Mucosa of rectum (tissue), 2 donors: ENCODE measurements around the gene ZBTB18.

Source experiments
- H3K27ac ChIP-seq, 2 donors: one replicate each; pipeline ENCODE4 v1.7.0; 2013; ENCODE audit warnings: inconsistent platforms in 2 of 2, low read depth in 2 of 2, low read length in 2 of 2
- H3K27me3 ChIP-seq, 2 donors: one replicate each; pipeline ENCODE4 v1.7.0; 2013; ENCODE audit warnings: low read length in 2 of 2; ENCODE audit not compliant: control insufficient read depth in 2 of 2, insufficient read depth in 2 of 2
- H3K36me3 ChIP-seq, 2 donors: one replicate each; pipeline ENCODE4 v1.7.0; 2013; ENCODE audit warnings: low read length in 2 of 2; ENCODE audit not compliant: control insufficient read depth in 2 of 2, insufficient read depth in 2 of 2
- H3K4me1 ChIP-seq, 2 donors: one replicate each; pipeline ENCODE4 v1.7.0; 2013; ENCODE audit warnings: low read length in 2 of 2, mild to moderate bottlenecking in 1 of 2; ENCODE audit not compliant: control insufficient read depth in 2 of 2, insufficient read depth in 2 of 2
- H3K4me3 ChIP-seq, 2 donors: one replicate each; pipeline ENCODE4 v1.7.0; 2013; ENCODE audit warnings: low read length in 2 of 2
- H3K9ac ChIP-seq, 2 donors: one replicate each; pipeline ENCODE4 v1.7.0; 2013; ENCODE audit warnings: low read length in 2 of 2, low read depth in 1 of 2, mild to moderate bottlenecking in 1 of 2
- H3K9me3 ChIP-seq, 2 donors: one replicate each; pipeline ENCODE4 v1.7.0; 2013; ENCODE audit warnings: low read length in 2 of 2; ENCODE audit not compliant: control insufficient read depth in 2 of 2
- donor health status: healthy.
- donor health status: Normal muscosa, but diverticular disease.

Gene ZBTB18

DNA sequence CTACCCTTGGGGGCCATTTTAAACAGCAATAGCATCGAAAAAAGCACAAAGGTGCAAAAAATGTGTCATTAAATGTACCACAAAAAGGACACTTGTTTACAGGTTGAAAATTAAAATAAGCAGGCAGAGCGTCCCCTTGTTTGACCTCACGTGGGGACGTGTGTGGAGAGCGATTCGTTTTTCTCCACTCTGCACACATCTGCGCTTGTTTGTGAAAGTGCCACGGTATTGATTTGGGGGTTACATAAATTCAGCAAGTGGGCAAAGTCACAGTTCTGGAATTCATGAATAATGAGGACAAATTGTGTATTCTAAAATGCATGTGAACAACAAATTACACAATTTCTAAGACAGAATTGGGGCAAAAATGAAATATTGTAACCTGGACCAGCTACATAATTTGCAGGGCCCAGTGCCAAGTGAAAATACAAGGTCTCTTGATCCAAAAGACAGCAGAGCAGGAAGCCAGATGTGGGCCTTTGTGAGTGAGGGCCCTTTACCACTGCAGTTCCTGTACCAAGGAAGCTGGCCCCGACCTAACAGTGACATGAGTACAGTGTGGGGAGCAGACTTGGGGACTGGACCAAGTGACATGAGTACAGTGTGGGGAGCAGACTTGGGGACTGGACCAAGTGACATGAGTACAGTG, 43.9 kb downstream of the ZBTB18 start:
- Histone ChIP-seq H3K27ac (no peak overlapping the region), H3K4me1 (peaks cover 5 to 7% of the 10 kb centered on the region in 2 donors), H3K4me3 (no peak overlapping the region), H3K9me3 (no peaks in the 10 kb centered on the region), H3K36me3 (no peaks in the 10 kb centered on the region), H3K27me3 (no peaks in the 10 kb centered on the region), H3K9ac (no peak overlapping the region)

DNA sequence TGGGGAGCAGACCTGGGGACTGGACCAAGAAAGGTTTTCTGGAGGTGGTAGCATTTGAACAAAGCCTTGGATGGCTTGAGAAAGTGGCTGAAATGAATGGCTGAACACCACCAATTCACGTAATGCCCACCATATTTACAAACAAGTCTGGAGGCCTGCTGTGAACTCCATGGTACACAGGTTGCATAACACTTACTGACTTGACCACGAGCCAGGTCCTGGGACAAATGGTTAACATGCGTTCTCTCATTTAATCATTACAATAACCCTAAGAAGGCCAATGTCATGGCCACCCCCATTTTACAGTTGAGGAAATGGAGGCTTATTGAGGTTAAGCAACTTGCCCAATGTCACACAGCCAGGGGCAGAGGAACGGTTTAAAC, 44.4 kb downstream of the ZBTB18 start:
- no peak overlapping the region for H3K4me3 ChIP-seq
- no peak overlapping the region for H3K9ac ChIP-seq
- H3K27me3 ChIP-seq, result peaks cover 0 to under 1% of the 10 kb centered on the region in 2 donors
- H3K36me3 ChIP-seq, result no peaks in the 10 kb centered on the region
- H3K9me3 ChIP-seq, result no peaks in the 10 kb centered on the region
- peaks cover 5 to 7% of the 10 kb centered on the region in 2 donors for H3K4me1 ChIP-seq
- H3K27ac ChIP-seq, result no peak overlapping the region

DNA sequence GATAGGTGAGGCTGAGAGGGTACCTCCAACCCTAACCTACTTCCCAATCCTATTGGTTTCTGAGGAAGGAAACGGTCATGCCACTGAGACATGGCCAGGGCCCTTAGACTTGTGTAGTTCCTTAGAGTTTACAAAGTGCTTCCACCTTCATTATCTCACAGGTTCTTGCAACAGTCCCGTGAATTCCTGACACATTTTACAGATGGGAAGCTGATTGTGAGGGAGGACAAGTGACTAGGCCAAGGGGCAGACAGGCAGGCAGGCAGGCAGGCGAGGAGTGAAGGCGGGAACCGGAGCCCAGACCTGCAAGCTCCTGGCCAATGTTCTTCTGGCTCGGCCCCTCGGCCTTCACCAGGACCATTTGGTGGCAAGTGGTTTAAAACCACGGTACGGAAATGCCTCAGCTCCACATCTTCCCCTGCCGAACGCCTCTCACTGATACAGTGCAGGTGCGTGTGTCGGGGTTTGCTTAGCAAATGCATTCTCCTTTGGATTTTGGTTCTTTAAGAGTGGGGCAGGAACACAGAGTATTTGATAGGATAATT, 45.1 kb downstream of the ZBTB18 start:
- no peaks in the 10 kb centered on the region for H3K9me3 ChIP-seq
- peaks cover 5 to 7% of the 10 kb centered on the region in 2 donors for H3K4me1 ChIP-seq
- peaks cover 0 to 5% of the 10 kb centered on the region in 2 donors for H3K27me3 ChIP-seq
- no peak overlapping the region for H3K9ac ChIP-seq
- H3K27ac ChIP-seq, result no peak overlapping the region
- no peak overlapping the region for H3K4me3 ChIP-seq
- no peaks in the 10 kb centered on the region for H3K36me3 ChIP-seq

DNA sequence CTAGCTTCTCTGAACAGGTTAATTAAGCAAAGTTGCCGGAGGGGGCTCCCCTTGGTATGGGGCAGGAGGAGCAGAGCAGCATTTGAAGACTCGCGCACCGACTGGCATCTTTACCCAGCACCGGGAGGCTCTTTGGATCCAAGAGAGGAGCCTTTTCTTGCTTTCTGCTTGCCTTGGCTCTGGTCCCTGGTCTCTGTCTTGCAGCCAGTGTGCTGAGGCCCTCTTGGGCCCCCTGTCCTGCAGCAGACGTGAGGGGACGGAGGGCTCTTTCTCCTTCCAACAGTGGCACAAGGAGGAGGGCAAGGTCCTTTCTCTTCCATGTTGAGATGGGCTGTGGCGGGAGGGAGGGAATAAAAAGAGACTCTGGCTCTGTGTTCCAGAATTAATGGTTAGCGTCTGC, 45.6 kb downstream of the ZBTB18 start:
- H3K4me1 ChIP-seq, result peaks cover 5 to 7% of the 10 kb centered on the region in 2 donors
- peaks cover 0 to 5% of the 10 kb centered on the region in 2 donors for H3K27me3 ChIP-seq
- no peaks in the 10 kb centered on the region for H3K36me3 ChIP-seq
- H3K4me3 ChIP-seq, result no peak overlapping the region
- H3K9me3 ChIP-seq, result no peaks in the 10 kb centered on the region
- H3K27ac ChIP-seq, result no peak overlapping the region
- no peak overlapping the region for H3K9ac ChIP-seq

DNA sequence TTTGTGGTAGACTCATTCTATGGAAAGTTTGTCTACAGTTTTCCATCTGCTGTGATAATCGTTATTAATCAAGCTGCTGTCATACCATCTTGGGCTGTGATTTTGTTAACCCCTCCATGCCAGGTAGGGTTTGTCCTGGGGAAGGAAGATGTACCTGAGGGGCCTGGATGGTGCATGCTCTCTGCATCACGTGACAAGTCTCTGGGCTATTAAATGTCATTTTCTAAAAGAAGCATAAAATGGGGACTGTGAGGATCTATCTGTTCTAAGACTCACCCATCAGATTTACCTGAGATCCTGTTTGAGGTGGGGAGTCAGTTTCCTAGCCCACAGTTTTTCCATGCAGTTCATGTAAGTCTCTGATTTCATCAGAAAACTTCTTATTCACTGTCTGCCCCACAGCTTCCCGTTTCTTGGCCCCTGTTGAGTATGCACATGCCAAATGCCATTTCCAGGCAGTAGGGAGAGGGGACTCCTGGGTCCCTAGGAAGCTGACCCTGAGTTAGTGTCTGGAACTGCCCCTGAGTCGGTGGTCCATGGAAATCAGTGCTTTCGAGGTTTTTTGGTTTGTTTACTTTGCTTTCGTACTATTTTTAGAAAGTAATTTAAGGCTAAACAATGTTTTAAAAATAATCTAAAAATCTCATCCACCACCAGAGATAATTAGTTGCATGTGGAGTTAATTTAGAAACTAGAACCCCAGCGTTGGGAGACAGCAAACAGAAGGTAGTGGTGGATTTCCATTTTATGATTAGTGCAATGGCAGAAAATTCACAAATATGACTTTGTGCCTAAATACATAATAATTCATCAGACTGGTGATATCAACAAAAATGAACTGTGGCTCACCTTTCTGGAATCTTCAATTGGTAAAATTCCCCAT, 46.7 kb downstream of the ZBTB18 start:
- Histone ChIP-seq H3K27ac (no peak overlapping the region), H3K36me3 (no peaks in the 10 kb centered on the region), H3K9ac (no peak overlapping the region), H3K9me3 (no peaks in the 10 kb centered on the region), H3K4me1 (no peaks in the 10 kb centered on the region), H3K27me3 (peaks cover 2 to 5% of the 10 kb centered on the region in 2 donors), H3K4me3 (no peak overlapping the region)

DNA sequence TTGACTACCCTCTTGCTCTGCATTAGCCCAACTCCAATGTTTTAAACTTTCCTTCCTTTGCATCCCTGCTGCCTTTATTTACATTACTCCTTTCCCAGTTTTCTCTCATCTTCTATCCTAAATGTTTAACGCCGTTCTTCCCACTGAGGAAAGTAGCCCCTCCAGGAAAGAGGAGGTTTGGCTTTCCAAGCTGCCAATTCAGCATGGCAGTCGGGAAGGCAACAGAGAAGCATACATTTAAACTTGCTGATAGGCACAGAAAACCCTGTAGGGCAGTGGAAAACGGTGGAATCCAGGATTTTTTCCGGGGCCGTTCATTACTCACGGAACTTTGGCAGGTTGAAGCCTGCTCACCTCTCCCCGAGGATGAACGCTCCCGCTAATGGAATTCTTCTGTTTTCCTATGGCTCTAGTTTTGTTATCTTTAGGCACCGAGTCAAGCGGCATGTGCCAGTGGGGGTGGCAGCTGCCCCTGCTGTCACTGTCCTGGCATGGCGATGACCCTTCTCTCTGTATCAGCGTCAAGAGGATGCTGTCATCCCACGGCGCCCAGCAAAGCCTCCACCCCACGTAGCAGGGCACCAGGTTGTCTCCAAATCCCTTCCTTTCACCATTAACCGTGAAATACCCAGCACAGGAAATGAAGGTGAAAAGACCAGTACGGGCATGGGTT, 48.3 kb downstream of the ZBTB18 start:
- Histone ChIP-seq H3K36me3 (no peaks in the 10 kb centered on the region), H3K27me3 (peaks cover 3 to 5% of the 10 kb centered on the region in 2 donors), H3K9ac (no peak overlapping the region), H3K4me1 (no peaks in the 10 kb centered on the region), H3K4me3 (no peak overlapping the region), H3K9me3 (no peaks in the 10 kb centered on the region), H3K27ac (no peak overlapping the region)

DNA sequence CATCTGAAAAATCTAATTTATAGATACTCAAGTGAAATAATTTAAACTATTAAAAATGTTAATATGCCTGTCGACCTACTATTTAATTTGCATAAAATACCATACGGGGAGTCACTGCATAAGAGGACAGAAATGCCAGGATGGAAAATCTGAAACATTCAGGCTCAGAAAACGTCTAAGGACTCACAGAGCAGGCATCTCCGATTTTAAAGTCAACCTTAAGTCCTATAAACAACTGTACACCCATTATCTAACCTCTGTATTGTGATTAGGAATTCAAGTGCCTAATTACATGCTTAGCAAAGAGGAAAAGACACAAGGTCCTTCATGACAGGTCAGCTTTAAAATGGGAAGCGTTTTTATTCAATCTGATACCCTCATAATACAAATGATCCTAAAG, 49.2 kb downstream of the ZBTB18 start:
- Histone ChIP-seq H3K27ac (no peak overlapping the region), H3K4me3 (no peak overlapping the region)

DNA sequence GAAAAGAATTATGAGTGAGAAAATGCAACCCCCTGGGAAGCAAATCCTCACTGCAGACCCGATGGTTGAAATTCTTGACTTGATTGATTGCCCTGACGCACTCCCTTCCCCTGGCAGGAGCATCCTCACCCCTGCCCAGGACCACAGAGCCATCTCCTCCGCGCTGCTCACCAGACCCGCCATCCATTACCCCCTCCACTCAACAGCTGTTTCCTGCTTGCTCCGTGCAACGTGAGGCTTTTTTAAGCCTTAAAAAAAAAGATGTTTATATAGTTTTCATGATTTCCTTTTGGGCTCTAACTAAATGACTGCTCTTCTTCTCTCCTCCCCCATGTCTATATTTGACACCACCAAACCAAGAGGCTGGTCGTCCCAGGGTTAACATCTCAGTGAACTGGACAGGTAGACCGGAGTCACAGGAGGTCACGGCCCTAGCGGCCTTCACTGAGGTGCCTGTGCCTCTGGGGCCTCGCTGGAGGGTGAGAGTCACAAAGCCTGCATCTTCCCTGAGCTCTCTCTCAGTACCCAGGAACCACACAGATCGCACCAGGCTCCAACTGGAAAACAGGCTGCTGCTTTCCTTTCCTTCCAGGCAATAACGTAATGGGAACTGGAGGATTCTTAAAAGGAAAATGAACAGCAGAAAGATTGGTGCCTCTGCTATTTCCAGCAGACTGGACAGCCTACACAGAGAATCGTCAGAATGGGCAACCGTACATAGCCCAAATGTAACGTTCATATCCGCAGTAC, 49.8 kb downstream of the ZBTB18 start:
- no peaks in the 10 kb centered on the region for H3K9me3 ChIP-seq
- no peak overlapping the region for H3K27ac ChIP-seq
- no peak overlapping the region for H3K9ac ChIP-seq
- no peaks in the 10 kb centered on the region for H3K4me1 ChIP-seq
- H3K4me3 ChIP-seq, result no peak overlapping the region
- peaks cover 3 to 5% of the 10 kb centered on the region in 2 donors for H3K27me3 ChIP-seq
- no peaks in the 10 kb centered on the region for H3K36me3 ChIP-seq

More for the DNA sequence above, 49.2 kb downstream of the ZBTB18 start:
- H3K9me3 ChIP-seq, result no peaks in the 10 kb centered on the region
- peaks cover 3 to 5% of the 10 kb centered on the region in 2 donors for H3K27me3 ChIP-seq
- no peaks in the 10 kb centered on the region for H3K4me1 ChIP-seq
- no peak overlapping the region for H3K9ac ChIP-seq
- H3K36me3 ChIP-seq, result no peaks in the 10 kb centered on the region

DNA sequence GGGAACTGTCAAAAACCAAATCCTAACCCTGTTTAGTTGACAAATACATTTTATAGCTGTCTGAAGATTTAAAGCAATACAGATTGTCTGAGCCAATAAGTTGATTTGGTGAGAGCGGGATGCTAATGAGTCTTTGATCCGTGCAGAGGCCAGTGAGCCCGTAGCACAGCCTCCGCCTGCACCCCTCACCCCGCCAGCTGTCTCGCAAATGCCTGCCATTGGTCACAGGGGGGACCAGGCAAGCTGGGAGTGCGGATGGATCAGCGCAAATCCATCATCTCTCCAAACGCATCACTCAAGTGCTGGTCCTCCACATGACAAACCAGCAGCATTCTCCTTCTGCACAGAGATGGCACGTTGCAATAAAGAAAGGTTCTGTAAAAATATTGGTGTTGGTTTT, 51.0 kb downstream of the ZBTB18 start:
- H3K27me3 ChIP-seq, result peaks cover 3 to 5% of the 10 kb centered on the region in 2 donors
- no peak overlapping the region for H3K4me3 ChIP-seq
- H3K36me3 ChIP-seq, result no peaks in the 10 kb centered on the region
- H3K4me1 ChIP-seq, result no peaks in the 10 kb centered on the region
- no peaks in the 10 kb centered on the region for H3K9me3 ChIP-seq
- H3K27ac ChIP-seq, result no peak overlapping the region
- H3K9ac ChIP-seq, result no peak overlapping the region
